Right lobe of liver (tissue), 6 donors: Measurements from ENCODE around the gene THBS4. TPM values are rescaled to one million over a fixed set of nuclear protein-coding genes. Genes with fewer than 3 reads are reported as not detected.

Experiments
- ATAC-seq, 4 donors: fragments of 200-7000 bp; cut with Tn5 transposase; one replicate each; pipeline ENCODE4 v1.9.1; 2020; ENCODE audit warnings: mild to moderate bottlenecking in 4 of 4, moderate library complexity in 4 of 4
- DNase-seq, 3 donors: peaks; one replicate each; pipeline ENCODE4 v3.0.0-alpha.2; 2020
- H3K27ac ChIP-seq, 3 donors: fragments of 200-600 bp; one replicate each; pipeline ENCODE4 v1.8.0; 2022
- H3K27me3 ChIP-seq, 2 donors: fragments of 200-600 bp; one replicate each; pipeline ENCODE4 v1.8.0; 2022
- H3K36me3 ChIP-seq, 4 donors: fragments of 200-600 bp; sonication (generic) in 1 of 4; one replicate each; pipeline versions ENCODE4 v1.5.1 to v1.8.0; 2017 to 2022; ENCODE audit warnings: control low read depth in 1 of 4
- H3K4me1 ChIP-seq, 4 donors: fragments of 200-600 bp; sonication (generic) in 1 of 4; one replicate each; pipeline versions ENCODE4 v1.5.1 to v1.8.0; 2017 to 2022; ENCODE audit warnings: control low read depth in 1 of 4
- H3K4me3 ChIP-seq, 3 donors: fragments of 200-600 bp; one replicate each; pipeline ENCODE4 v1.8.0; 2022
- H3K9me3 ChIP-seq, 4 donors: fragments of 200-600 bp; sonication (generic) in 1 of 4; one replicate each; pipeline versions ENCODE4 v1.5.1 to v1.8.0; 2017 to 2022; ENCODE audit warnings: control low read depth in 1 of 4
- CTCF ChIP-seq, 4 donors: fragments of 200-600 bp in 3 of 4; fragments of 450-650 bp in 1 of 4; IDR thresholded peaks; one replicate each; pipeline versions ENCODE4 v1.5.1 to v1.8.0; 2016 to 2022; ENCODE audit warnings: antibody characterized with exemption in 4 of 4, mild to moderate bottlenecking in 2 of 4
- POLR2A ChIP-seq: fragments of 450-650 bp; IDR thresholded peaks from one replicate; pipeline ENCODE4 v1.6.1; 2017; ENCODE audit warnings: antibody characterized with exemption, mild to moderate bottlenecking
- WGBS: methylation state at CpG from one replicate; pipeline ENCODE4 v1.1.6; 2018; ENCODE audit warnings: low coverage, low lambda C conversion rate; ENCODE audit not compliant: insufficient coverage; ENCODE audit errors: missing lambda C conversion rate; 5-methylcytosine and 5-hydroxymethylcytosine counted together
- intact Hi-C, 2 donors: fragments of 100-400 bp; cut with DNase I; formaldehyde crosslinking; loops; one replicate each; pipeline versions ENCODE4 v1.11.2 to v1.14.1; 2022
- long read RNA-seq: library from polyadenylated mRNA; unstranded; transcript quantifications from one replicate; pipeline ENCODE4 v2.0.0, GENCODE V29; 2019
- total RNA-seq, 6 experiments: library from RNA; depleted of rRNA in 2 of 6; stranded (reverse); fragments of >200 nt in 2 of 6; fragmentation: NEBNext Ultra II Directional in 3 of 6; extraction: Animal tissue kit (Norgen Biotek cat#: 25700) in 3 of 6; gene quantifications; one replicate each; pipeline versions ENCODE4 v1.1.0 to v1.2.4, GENCODE V29; 2016 to 2023
- donor health status: DM: no; HTN: yes; CAD: no.
- donor health status: DM: no; HTN: no; CAD: no.
- donor health status: DM: no; HTN: no; CAD: no.
- donor health status: DM: no; HTN: yes; CAD: no.
- donor health status: DM: no; HTN: yes; CAD: no.

The THBS4 gene
- total RNA-seq: under 1 TPM in 2 of 6 experiments, not detected in 4; 0.24 to 0.37 TPM
- long read RNA-seq: 0 reads

GRCh38 chr5:80034962-80035821 is at the start of gene THBS4:
Gene THBS4, plus strand, starts transcription at chr5:80035348. Its CDS starts 190 bp downstream, at chr5:80035538.
- ATAC-seq (peak in 1 of 4 donors; percentile 40), DNase-seq (no peak)
- TF ChIP-seq POLR2A (no peak), CTCF (IDR thresholded peaks at IDR 0.05) (no peak)
- Histone ChIP-seq H3K4me3 (no peak within 1 kb of the TSS), H3K27me3 (peaks cover 0 to 20% of the 10 kb centered on the region in 2 donors), H3K36me3 (no peaks in the 10 kb centered on the region), H3K27ac (no peak within 1 kb of the TSS), H3K4me1 (no peaks in the 10 kb centered on the region), H3K9me3 (no peaks in the 10 kb centered on the region)
- 3% methylated on average over 35 of the region's 76 CpGs for WGBS
- intact Hi-C loops: no loop called here

GRCh38 chr5:79986260-79986659 is 48.9 kb upstream of the THBS4 start:
- peaks cover 0 to 32% (median 14%) of the 10 kb centered on the region in 4 donors for H3K36me3 ChIP-seq
- intact Hi-C loops: no loop called here

GRCh38 chr5:79990205-79990597 is 44.9 kb upstream of the THBS4 start:
- TF ChIP-seq CTCF (IDR thresholded peaks at IDR 0.05) (no peak), POLR2A (no peak)
- intact Hi-C loops: no loop called here
- Histone ChIP-seq H3K4me1 (peaks cover 0 to 8% (median 0%) of the 10 kb centered on the region in 4 donors), H3K4me3 (peak overlapping the region; percentile 82 to 95 (median 94)), H3K36me3 (peaks cover 0 to 11% (median 3%) of the 10 kb centered on the region in 4 donors), H3K9me3 (no peaks in the 10 kb centered on the region), H3K27ac (no peak overlapping the region), H3K27me3 (no peaks in the 10 kb centered on the region)
- 74% methylated on average over 6 of the region's 6 CpGs for WGBS
- no peak for DNase-seq
- ATAC-seq: no peak

More at GRCh38 chr5:79986260-79986659, 48.9 kb upstream of the THBS4 start:
- Histone ChIP-seq H3K27me3 (no peaks in the 10 kb centered on the region), H3K27ac (no peak overlapping the region), H3K4me3 (no peak overlapping the region), H3K9me3 (no peaks in the 10 kb centered on the region), H3K4me1 (peaks cover 0 to under 1% (median 0%) of the 10 kb centered on the region in 4 donors)
- ATAC-seq: no peak
- TF ChIP-seq POLR2A (no peak), CTCF (IDR thresholded peaks at IDR 0.05) (no peak)
- no peak for DNase-seq

- ATAC-seq (peak; percentile 94 to 98 (median 96)), DNase-seq (peak; percentile 73 to 80 (median 77))
- peak; percentile 56 for TF ChIP-seq POLR2A
- TF ChIP-seq CTCF (IDR thresholded peaks at IDR 0.05): no peak
- intact Hi-C loops: no loop called here
- Histone ChIP-seq H3K4me1 (peaks cover 0 to 8% (median 0%) of the 10 kb centered on the region in 4 donors), H3K9me3 (no peaks in the 10 kb centered on the region), H3K4me3 (peak within 1 kb of the TSS; percentile 82 to 95 (median 94)), H3K36me3 (peaks cover 0 to 11% (median 3%) of the 10 kb centered on the region in 4 donors), H3K27ac (peak within 1 kb of the TSS; percentile 31 to 52 (median 44)), H3K27me3 (no peaks in the 10 kb centered on the region)
- 1% methylated on average over 8 of the region's 50 CpGs for WGBS
These were observed 44.3 kb upstream of the THBS4 start, which contains the start of gene MTX3 for GRCh38 chr5:79990598-79991507. Gene MTX3, minus strand, starts transcription at chr5:79991262. Its CDS starts 24 bp downstream, at chr5:79991238.
